Lower lobe of right lung (tissue), 2 donors: ENCODE data around the gene TEX52. TPM values are rescaled to one million over a fixed set of nuclear protein-coding genes. Genes with fewer than 3 reads are reported as not detected.

Source experiments
- ATAC-seq, 2 donors: fragments of 200-7000 bp; cut with Tn5 transposase; one replicate each; pipeline ENCODE4 v1.9.1; 2020 to 2022; ENCODE audit warnings: mild to moderate bottlenecking in 2 of 2, moderate library complexity in 2 of 2
- DNase-seq: peaks from one replicate; pipeline ENCODE4 v3.0.0-alpha.2; 2020
- H3K27ac ChIP-seq: fragments of 200-600 bp; one replicate; pipeline ENCODE4 v1.8.0; 2022
- H3K27me3 ChIP-seq: fragments of 200-600 bp; one replicate; pipeline ENCODE4 v1.8.0; 2022; ENCODE audit warnings: low read depth
- H3K36me3 ChIP-seq: fragments of 200-600 bp; one replicate; pipeline ENCODE4 v1.8.0; 2022; ENCODE audit warnings: mild to moderate bottlenecking
- H3K4me1 ChIP-seq: fragments of 200-600 bp; one replicate; pipeline ENCODE4 v1.8.0; 2022
- H3K4me3 ChIP-seq: fragments of 200-600 bp; one replicate; pipeline ENCODE4 v1.8.0; 2022; ENCODE audit warnings: mild to moderate bottlenecking
- H3K9me3 ChIP-seq: fragments of 200-600 bp; one replicate; pipeline ENCODE4 v1.8.0; 2022
- intact Hi-C: fragments of 100-400 bp; cut with DNase I; formaldehyde crosslinking; loops from one replicate; pipeline ENCODE4 v1.11.0; 2022
- total RNA-seq: library from RNA; stranded (reverse); fragmentation: NEBNext Ultra II Directional; extraction: Animal tissue kit (Norgen Biotek cat#: 25700); gene quantifications from one replicate; pipeline ENCODE4 v1.2.1, GENCODE V29; 2021
- TF ChIP-seq, protein P1 (sequence below): fragments of 200-600 bp; IDR thresholded peaks from one replicate; pipeline ENCODE4 v1.8.0; 2022; ENCODE audit warnings: antibody characterized with exemption, mild to moderate bottlenecking
- donor health status: DM: no; HTN: yes; CAD: no; lungs with severe emphysema.

TEX52 gene
- total RNA-seq, 1 donor from 2014 or later = not detected

- DNase-seq (no peak), ATAC-seq (no peak)
- H3K27ac ChIP-seq = no peak overlapping the region
- intact Hi-C loops = no loop called here
- peaks cover 94% of the 10 kb centered on the region for H3K36me3 ChIP-seq
- no peaks in the 10 kb centered on the region for H3K4me1 ChIP-seq
- H3K4me3 ChIP-seq = no peak overlapping the region
- TF ChIP-seq, protein P1, sequence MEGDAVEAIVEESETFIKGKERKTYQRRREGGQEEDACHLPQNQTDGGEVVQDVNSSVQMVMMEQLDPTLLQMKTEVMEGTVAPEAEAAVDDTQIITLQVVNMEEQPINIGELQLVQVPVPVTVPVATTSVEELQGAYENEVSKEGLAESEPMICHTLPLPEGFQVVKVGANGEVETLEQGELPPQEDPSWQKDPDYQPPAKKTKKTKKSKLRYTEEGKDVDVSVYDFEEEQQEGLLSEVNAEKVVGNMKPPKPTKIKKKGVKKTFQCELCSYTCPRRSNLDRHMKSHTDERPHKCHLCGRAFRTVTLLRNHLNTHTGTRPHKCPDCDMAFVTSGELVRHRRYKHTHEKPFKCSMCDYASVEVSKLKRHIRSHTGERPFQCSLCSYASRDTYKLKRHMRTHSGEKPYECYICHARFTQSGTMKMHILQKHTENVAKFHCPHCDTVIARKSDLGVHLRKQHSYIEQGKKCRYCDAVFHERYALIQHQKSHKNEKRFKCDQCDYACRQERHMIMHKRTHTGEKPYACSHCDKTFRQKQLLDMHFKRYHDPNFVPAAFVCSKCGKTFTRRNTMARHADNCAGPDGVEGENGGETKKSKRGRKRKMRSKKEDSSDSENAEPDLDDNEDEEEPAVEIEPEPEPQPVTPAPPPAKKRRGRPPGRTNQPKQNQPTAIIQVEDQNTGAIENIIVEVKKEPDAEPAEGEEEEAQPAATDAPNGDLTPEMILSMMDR = no peak
- H3K9me3 ChIP-seq = no peaks in the 10 kb centered on the region
- no peaks in the 10 kb centered on the region for H3K27me3 ChIP-seq
Measured at GRCh38 chr12:2826721-2827515, 29.9 kb downstream of the TEX52 start.

DNA sequence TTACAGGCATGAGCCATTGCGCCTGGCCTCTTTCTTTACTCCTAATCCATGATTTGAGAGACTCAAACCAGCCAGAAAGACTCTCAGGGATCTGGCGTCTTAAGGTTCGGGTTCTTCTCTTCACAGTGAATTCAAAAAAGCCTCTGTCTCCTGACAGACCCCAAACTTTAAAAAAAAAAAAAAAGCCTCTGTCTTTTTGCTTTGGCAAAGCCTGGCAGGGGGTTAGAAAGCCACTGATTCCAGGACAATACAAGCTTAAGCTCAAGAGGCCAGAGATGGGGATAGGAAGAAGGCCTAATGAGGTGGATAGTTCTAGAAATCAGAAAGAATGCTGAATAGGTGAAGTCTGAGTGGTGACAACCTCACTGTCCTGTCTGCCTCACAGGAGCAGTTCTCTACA lies 30.8 kb downstream of the TEX52 start:
- H3K4me3 ChIP-seq = no peak overlapping the region
- H3K9me3 ChIP-seq = no peaks in the 10 kb centered on the region
- peaks cover 100% of the 10 kb centered on the region for H3K36me3 ChIP-seq
- no peaks in the 10 kb centered on the region for H3K4me1 ChIP-seq
- intact Hi-C loops = no loop called here
- ATAC-seq (no peak), DNase-seq (no peak)
- H3K27me3 ChIP-seq = no peaks in the 10 kb centered on the region
- no peak overlapping the region for H3K27ac ChIP-seq
- TF ChIP-seq, protein P1 = no peak

- Histone ChIP-seq H3K27ac (no peak overlapping the region), H3K27me3 (no peaks in the 10 kb centered on the region), H3K4me1 (no peaks in the 10 kb centered on the region), H3K9me3 (no peaks in the 10 kb centered on the region), H3K4me3 (no peak overlapping the region), H3K36me3 (peaks cover 100% of the 10 kb centered on the region)
- ATAC-seq (no peak), DNase-seq (no peak)
- TF ChIP-seq, protein P1 = no peak
- intact Hi-C loops = no loop called here
Measured at GRCh38 chr12:2825132-2825531, 31.7 kb downstream of the TEX52 start.

DNA sequence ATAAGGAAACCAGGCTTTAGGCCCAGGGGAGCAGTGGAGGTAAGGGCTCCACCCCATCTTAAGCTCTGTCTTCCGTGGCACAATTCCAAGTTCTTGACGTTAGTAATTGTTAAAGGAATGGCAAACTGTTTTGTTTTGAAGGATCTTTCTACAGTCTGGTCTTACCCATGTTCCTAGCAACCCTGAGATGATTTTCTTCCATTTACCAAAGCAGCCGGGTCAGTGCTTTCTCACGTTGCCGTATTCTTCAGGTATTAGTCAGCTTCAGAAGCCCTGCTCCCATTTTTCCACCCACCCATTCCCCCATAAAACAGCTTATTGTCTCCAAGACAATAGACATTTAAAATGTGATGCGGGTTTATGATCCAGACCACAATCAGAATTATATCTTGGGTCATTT lies 32.3 kb downstream of the TEX52 start:
- DNase-seq (no peak), ATAC-seq (no peak)
- no peaks in the 10 kb centered on the region for H3K4me1 ChIP-seq
- TF ChIP-seq, protein P1 = no peak
- no peak overlapping the region for H3K4me3 ChIP-seq
- H3K27ac ChIP-seq = no peak overlapping the region
- no peaks in the 10 kb centered on the region for H3K27me3 ChIP-seq
- peaks cover 100% of the 10 kb centered on the region for H3K36me3 ChIP-seq
- H3K9me3 ChIP-seq = no peaks in the 10 kb centered on the region
- intact Hi-C loops = no loop called here

- no peaks in the 10 kb centered on the region for H3K27me3 ChIP-seq
- no peaks in the 10 kb centered on the region for H3K9me3 ChIP-seq
- intact Hi-C loops = no loop called here
- no peaks in the 10 kb centered on the region for H3K4me1 ChIP-seq
- H3K4me3 ChIP-seq = no peak overlapping the region
- ATAC-seq (no peak), DNase-seq (no peak)
- H3K36me3 ChIP-seq = peaks cover 99% of the 10 kb centered on the region
- H3K27ac ChIP-seq = no peak overlapping the region
- TF ChIP-seq, protein P1 = no peak
Measured at GRCh38 chr12:2823483-2823882, 33.4 kb downstream of the TEX52 start.
